Endothelial cell (in vitro differentiated cells): ENCODE measurements around the gene OR6C68. TPM values are rescaled to one million over a fixed set of nuclear protein-coding genes. Genes with fewer than 3 reads are reported as not detected.
"Not testable (repeated sequence)": the region's sequence is repeated elsewhere in the genome, so short reads cannot be mapped to it uniquely, and the experiment has no call there.

Experiments used
- DNase-seq: peaks from one replicate; pipeline ENCODE4 v3.0.0; 2021; ENCODE audit warnings: low spot score
- H3K27ac Mint-ChIP-seq: one replicate; pipeline ENCODE4 v1.8.0; 2021; ENCODE audit warnings: mixed read lengths, inconsistent platforms; ENCODE audit not compliant: unreplicated experiment
- H3K27me3 Mint-ChIP-seq: one replicate; pipeline ENCODE4 v1.8.0; 2021; ENCODE audit warnings: mild to moderate bottlenecking, moderate library complexity, mixed read lengths, inconsistent platforms; ENCODE audit not compliant: unreplicated experiment
- H3K36me3 Mint-ChIP-seq: one replicate; pipeline ENCODE4 v1.8.0; 2021; ENCODE audit warnings: mild to moderate bottlenecking, low read depth, mixed read lengths, inconsistent platforms; ENCODE audit not compliant: unreplicated experiment
- H3K4me1 Mint-ChIP-seq: one replicate; pipeline ENCODE4 v1.8.0; 2021; ENCODE audit warnings: mild to moderate bottlenecking, mixed read lengths, inconsistent platforms; ENCODE audit not compliant: unreplicated experiment
- H3K4me3 Mint-ChIP-seq: one replicate; pipeline ENCODE4 v1.8.0; 2021; ENCODE audit warnings: mild to moderate bottlenecking, mixed read lengths, inconsistent platforms; ENCODE audit not compliant: unreplicated experiment
- H3K9me3 Mint-ChIP-seq: one replicate; pipeline ENCODE4 v1.8.0; 2021; ENCODE audit warnings: mixed read lengths, inconsistent platforms; ENCODE audit not compliant: unreplicated experiment
- long read RNA-seq: library from polyadenylated mRNA; unstranded; transcript quantifications from one replicate; pipeline ENCODE4 v2.0.0, GENCODE V29; 2020; ENCODE audit not compliant: unreplicated experiment
- total RNA-seq: library from RNA; stranded (reverse); fragmentation: NEBNext Ultra II Directional; extraction: Animal tissue kit (Norgen Biotek cat#: 25700); gene quantifications from one replicate; pipeline ENCODE4 v1.2.1, GENCODE V29; 2021; ENCODE audit not compliant: unreplicated experiment
- TF ChIP-seq, protein P1 (sequence below): fragments of 200-600 bp; sonication (generic); IDR thresholded peaks from one replicate; pipeline ENCODE4 v1.5.0; 2021; ENCODE audit warnings: antibody characterized with exemption; ENCODE audit not compliant: unreplicated experiment

OR6C68 gene
- not detected for total RNA-seq
- long read RNA-seq, result 0 reads

GRCh38 chr12:55492078-55492477 is at the start of gene OR6C68:
Gene OR6C68, plus strand, starts transcription at chr12:55492378. Its CDS starts 0 bp downstream, at chr12:55492378.
- H3K4me1 Mint-ChIP-seq, result no peaks in the 10 kb centered on the region
- peaks cover 1% of the 10 kb centered on the region for H3K27me3 Mint-ChIP-seq
- H3K4me3 Mint-ChIP-seq, result no peak within 1 kb of the TSS
- no peaks in the 10 kb centered on the region for H3K36me3 Mint-ChIP-seq
- DNase-seq, result no peak
- no peak within 1 kb of the TSS for H3K27ac Mint-ChIP-seq
- no peaks in the 10 kb centered on the region for H3K9me3 Mint-ChIP-seq
- TF ChIP-seq, protein P1, sequence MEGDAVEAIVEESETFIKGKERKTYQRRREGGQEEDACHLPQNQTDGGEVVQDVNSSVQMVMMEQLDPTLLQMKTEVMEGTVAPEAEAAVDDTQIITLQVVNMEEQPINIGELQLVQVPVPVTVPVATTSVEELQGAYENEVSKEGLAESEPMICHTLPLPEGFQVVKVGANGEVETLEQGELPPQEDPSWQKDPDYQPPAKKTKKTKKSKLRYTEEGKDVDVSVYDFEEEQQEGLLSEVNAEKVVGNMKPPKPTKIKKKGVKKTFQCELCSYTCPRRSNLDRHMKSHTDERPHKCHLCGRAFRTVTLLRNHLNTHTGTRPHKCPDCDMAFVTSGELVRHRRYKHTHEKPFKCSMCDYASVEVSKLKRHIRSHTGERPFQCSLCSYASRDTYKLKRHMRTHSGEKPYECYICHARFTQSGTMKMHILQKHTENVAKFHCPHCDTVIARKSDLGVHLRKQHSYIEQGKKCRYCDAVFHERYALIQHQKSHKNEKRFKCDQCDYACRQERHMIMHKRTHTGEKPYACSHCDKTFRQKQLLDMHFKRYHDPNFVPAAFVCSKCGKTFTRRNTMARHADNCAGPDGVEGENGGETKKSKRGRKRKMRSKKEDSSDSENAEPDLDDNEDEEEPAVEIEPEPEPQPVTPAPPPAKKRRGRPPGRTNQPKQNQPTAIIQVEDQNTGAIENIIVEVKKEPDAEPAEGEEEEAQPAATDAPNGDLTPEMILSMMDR, result no peak

DNA sequence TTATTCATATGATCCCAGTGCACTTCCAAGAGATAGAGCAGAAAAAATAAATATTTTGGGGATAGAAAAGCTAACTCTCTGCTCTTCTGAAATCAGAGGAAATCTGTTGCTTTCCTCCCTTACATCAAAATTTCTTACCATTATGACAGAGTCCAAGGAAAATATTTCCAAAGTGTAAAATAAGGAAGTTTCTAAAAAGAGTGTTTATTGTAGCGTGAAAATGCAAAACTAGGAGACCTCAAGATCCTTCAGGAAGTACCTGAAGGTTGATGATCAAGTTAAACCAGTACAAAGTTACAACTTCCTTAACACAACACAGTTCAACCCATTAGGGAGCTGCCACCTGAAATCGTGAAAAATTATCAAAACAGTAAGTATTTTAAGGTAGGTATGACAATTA is 48.4 kb upstream of the OR6C68 start, which contains the start of gene OR6C2:
OR6C2 (plus strand) TSS at position 301 of the 400 bp plus-strand sequence. CDS start 8,138 bp downstream, outside the sequence.
- Mint-ChIP-seq H3K27me3 (no peaks in the 10 kb centered on the region), H3K4me1 (peaks cover 3% of the 10 kb centered on the region), H3K4me3 (no peak within 1 kb of the TSS), H3K36me3 (no peaks in the 10 kb centered on the region), H3K27ac (no peak within 1 kb of the TSS), H3K9me3 (no peaks in the 10 kb centered on the region)
- no peak for DNase-seq
- TF ChIP-seq, protein P1, result no peak

DNA sequence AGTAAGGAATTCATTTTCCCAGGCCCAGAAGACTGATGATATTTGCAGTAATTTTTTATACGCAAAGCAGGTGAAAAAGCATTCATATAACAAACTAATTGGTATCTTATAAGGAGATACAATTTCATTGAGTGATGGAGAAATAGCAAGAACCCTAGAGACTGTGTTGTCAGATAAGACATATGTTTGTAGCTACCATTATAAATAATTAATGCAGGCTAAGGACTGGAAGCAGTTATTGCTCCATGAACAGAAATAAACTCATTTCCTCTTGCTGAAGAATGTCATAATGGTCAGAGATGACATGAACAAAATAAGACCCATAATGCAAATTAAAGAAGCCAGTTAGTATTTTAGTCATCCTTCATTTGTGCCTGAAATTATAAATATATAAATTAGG is 46.8 kb upstream of the OR6C68 start:
- TF ChIP-seq, protein P1, result no peak
- H3K36me3 Mint-ChIP-seq, result no peaks in the 10 kb centered on the region
- no peaks in the 10 kb centered on the region for H3K27me3 Mint-ChIP-seq
- H3K9me3 Mint-ChIP-seq, result no peaks in the 10 kb centered on the region
- H3K27ac Mint-ChIP-seq, result no peak overlapping the region
- H3K4me1 Mint-ChIP-seq, result peaks cover 3% of the 10 kb centered on the region
- no peak for DNase-seq
- H3K4me3 Mint-ChIP-seq, result no peak overlapping the region

- DNase-seq, result no peak
- H3K27ac Mint-ChIP-seq, result no peak overlapping the region
- H3K36me3 Mint-ChIP-seq, result no peaks in the 10 kb centered on the region
- no peaks in the 10 kb centered on the region for H3K27me3 Mint-ChIP-seq
- no peaks in the 10 kb centered on the region for H3K9me3 Mint-ChIP-seq
- H3K4me3 Mint-ChIP-seq, result no peak overlapping the region
- TF ChIP-seq, protein P1, result no peak
- H3K4me1 Mint-ChIP-seq, result peaks cover 3% of the 10 kb centered on the region
Observed at GRCh38 chr12:55446326-55446725, 45.9 kb upstream of the OR6C68 start.

DNA sequence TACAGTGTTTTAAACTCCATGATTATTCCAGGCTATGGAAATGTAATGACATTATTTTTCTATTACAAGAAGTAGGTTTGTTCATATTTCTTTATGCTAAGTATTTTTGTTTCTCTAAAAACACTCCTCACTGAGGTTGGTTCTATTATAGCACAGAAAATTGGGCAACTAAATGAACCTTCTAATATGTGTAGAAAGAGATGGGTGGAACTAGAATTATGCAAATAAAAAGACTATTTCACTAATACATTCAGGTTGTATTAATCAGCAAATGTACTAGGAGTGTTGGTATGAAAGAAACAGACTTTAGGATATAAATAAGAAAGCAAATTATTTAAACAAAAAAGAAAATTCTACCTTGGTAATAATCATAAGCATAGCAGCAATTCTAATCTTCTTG is 43.4 kb upstream of the OR6C68 start:
- no peaks in the 10 kb centered on the region for H3K36me3 Mint-ChIP-seq
- no peaks in the 10 kb centered on the region for H3K27me3 Mint-ChIP-seq
- H3K4me1 Mint-ChIP-seq, result peaks cover 3% of the 10 kb centered on the region
- H3K9me3 Mint-ChIP-seq, result no peaks in the 10 kb centered on the region
- TF ChIP-seq, protein P1, result no peak
- no peak for DNase-seq
- H3K4me3 Mint-ChIP-seq, result no peak overlapping the region
- H3K27ac Mint-ChIP-seq, result no peak overlapping the region

- H3K4me1 Mint-ChIP-seq, H3K36me3 Mint-ChIP-seq, H3K4me3 Mint-ChIP-seq, H3K27ac Mint-ChIP-seq, DNase-seq, H3K9me3 Mint-ChIP-seq, H3K27me3 Mint-ChIP-seq: not testable (repeated sequence)
Observed at GRCh38 chr12:55464926-55465325, 27.3 kb upstream of the OR6C68 start.
